HG02759 (cell line): Measurements from ENCODE around the gene CTSO.
"Not testable (repeated sequence)": the region's sequence is repeated elsewhere in the genome, so short reads cannot be mapped to it uniquely, and the experiment has no call there.

ENCODE experiments used
- ATAC-seq: cut with Tn5 transposase; IDR thresholded peaks from one replicate; pipeline ENCODE4 v1.9.1; 2021; ENCODE audit warnings: mild to moderate bottlenecking, moderate library complexity; ENCODE audit not compliant: unreplicated experiment

CTSO gene

DNA sequence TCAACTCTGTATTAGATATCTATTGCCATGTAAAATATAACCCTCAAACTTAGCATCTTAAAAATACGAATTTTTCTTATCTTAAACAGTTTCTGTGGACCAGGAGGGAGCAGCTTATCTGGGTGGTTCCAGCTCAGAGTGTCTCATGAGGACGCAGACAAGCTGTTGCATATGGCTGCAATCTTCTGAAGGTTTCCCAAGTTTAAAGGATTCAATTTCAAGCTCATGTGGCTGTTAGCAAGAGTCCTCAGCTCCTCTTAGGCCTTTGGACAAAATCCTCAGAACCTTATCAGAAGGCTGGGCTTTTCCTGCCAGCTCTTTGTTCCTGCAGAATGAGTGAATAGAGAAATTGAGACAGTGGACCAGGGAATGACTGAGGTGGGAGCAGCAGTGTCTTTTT, 2.8 kb upstream of the CTSO start:
- no peak for ATAC-seq

DNA sequence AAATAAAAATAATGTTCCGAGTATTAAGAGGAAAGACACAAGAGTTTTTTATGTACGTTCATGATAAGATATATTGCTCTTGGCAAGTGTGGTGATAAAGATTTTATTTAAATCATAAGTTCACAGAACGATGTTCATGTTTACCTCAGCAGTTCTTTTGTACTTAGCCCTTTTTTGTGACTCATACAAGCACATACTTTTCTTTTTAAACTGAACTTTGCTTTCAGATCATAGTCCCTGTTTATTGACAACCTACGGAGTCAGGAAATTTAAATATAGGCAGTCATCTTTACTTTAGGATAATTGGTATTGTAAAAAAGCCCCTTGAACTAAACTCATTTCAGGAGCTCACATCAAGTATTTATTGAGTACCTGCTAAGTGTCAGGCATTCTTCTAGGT, 1.3 kb upstream of the CTSO start:
- ATAC-seq, result no peak

- no peak for ATAC-seq
These were observed 536 bp upstream of the CTSO start for GRCh38 chr4:155954118-155954685.

DNA sequence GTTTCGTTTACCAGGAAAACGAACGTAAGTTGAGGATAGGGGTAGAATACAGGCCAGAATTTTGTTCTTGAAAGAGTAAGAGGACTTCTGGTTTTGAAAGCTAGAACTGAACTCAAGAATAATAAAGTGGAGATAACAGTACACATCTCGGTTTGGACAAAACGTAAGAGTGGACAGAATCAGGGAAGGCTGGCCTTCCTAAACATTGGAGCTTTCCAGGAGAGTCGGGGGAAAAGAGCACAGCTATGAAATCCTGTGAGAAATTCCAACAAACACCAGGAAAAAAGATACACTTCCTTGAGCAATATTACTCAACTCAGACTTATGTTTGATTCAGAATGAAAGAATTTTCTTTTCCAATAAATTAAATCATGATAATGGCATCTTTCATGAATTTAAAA, 1.2 kb downstream of the CTSO start:
- ATAC-seq, result no peak

DNA sequence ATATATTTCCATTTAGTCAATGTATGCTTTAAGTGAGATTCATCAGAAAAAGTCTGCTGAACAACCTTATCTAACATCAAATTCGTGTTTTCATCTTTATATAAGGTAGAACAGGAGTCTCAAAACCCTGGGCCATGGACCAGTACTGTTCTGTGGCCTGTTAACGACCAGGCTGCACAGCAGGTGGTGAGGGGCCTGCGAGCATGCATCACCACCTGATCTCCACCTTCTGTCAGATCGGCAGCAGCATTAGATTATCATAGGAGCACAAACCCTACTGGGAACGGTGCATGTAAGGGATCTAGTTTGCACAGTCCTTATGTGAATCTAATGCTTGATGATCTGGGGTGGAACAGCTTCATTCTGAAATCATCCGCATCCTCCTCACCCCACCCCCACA, 3.2 kb downstream of the CTSO start:
- ATAC-seq, result no peak

DNA sequence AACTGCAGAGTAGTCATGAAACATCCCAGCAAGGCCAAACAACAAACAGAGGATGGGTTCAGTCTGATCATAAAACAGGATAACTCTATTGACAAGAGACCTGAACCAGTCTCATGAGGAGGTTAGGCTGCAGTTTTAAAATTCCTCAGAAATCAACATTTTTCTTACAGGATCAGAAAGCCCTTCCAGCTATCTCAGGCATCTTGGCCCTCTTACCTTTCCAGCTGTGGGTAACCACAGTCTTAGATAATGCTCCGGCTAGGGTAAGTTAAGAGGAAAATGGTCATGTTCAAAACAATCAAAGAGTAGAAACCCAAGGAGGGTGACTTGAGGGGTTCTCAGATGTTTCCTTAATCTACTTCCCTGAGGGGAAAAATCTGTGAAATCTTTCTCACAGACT, 5.1 kb downstream of the CTSO start:
- ATAC-seq, result no peak

DNA sequence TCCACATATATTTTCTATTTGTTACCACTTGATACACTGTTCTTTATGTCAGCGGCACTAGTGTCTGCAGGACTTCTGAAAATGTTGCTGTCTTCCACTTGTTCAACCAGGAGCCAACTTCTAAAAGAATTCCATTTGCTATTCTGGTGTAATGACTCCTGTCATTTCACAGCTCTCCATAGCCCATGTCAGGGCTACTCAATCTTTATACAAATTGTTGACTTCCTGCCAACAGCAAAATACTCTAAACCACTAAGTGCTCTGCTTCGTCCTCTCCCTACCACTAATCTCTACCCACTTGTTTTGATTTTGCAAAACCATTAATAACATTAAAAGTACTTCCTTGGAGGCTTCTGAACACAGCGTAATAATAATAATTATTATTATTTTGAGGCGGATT, 7.2 kb downstream of the CTSO start:
- no peak for ATAC-seq

GRCh38 chr4:155944516-155944915, 9.2 kb downstream of the CTSO start:
- no peak for ATAC-seq

DNA sequence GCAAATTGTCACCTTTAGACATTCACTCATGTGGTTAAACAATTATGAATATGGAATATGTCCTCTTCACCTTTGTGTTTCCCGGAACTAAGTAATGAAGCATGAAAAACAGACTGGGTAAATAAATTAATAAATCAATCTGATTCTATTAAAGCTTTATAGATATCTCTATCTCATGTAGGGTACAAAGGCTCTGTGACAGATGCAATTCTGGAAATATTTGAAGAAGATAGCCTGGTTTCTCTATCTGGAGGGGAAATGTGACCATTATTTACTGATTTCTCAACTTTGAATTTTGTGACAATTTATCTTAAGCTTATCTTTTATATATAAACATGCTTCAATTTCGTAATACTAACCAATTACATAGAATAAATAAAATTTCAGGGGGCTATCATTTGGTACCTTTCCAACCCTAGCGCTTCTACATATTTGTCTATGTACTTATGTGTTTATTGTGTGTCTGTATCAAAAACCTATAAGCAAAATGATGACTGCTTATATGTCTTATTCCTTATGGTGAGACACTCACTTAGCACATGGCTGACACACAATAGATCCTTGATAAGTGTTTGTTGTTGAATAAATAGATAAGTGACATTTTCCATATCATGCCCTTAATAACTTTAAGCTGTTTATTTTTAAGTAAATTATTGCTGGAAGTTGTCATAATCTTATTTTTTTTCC, 9.9 kb downstream of the CTSO start:
- no peak for ATAC-seq

DNA sequence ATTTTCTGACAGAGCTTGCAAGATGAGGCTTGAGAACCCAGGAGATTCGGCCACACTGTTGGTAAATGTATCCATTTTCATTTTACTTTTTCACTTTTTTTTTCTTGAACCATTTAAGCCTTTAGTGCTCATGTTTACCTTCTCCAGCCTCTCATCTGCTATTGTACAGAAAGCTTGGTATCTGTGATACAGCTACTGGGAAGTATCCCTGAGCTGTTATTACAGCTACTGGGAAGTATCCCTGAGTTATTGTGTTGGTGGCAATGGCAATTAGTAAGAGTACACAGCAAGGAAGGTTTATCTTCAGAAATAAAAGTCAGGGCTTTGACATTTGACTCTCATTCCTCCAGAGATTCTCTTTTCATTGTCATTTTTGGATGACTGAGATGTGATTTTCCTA, 11.8 kb downstream of the CTSO start:
- ATAC-seq, result no peak

DNA sequence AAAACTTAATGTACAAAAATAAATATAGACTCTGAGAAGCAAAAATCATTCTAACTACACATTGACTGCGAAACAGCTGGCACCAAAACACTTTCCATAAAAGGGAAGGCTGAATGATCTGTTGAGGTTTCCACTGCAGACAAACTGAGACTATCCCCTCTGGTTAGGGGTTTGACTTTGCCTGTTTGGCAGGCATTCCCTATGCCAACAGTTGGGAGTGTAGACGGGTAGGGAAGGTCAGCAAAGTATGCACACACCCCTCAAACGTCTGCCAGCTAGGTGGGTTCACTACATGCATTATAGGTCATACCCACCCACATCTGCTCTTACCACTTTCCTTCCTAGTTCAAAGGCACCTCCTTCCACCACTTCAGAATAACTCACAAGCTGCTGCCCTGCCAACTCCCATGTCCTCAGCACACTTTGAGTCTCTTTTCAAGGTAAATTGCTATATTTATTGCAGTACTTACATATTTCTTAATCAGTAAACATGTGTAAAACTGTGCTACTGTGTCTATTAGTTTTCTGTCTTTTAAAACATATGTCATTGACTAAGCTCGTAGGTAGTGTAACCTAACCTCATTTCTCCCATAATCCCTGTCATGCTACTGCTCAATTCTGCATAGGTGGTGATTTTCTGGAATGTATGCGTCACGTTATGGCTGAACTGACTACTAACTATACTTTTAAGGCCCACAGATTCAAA, 12.4 kb downstream of the CTSO start:
- no peak for ATAC-seq

- ATAC-seq, result no peak
These were observed 18.2 kb downstream of the CTSO start for GRCh38 chr4:155935389-155935986.

DNA sequence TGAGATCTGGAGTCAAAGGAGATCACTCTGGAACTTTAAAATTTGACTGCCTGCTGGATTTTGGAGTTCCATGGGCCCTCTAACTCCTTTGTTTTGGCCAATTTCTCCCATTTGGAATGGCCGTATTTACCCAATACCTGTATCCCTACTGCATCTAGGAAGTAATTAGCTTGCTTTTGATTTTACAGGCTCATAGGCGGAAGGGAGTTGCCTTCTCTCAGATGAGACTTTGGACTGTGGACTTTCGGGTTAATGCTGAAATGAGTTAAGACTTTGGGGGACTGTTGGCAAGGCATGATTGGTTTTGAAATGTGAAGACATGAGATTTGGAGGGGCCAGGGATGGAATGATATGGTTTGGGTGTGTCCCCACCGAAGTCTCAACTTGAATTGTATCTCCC, 19.0 kb downstream of the CTSO start:
- ATAC-seq, result not testable (repeated sequence)

DNA sequence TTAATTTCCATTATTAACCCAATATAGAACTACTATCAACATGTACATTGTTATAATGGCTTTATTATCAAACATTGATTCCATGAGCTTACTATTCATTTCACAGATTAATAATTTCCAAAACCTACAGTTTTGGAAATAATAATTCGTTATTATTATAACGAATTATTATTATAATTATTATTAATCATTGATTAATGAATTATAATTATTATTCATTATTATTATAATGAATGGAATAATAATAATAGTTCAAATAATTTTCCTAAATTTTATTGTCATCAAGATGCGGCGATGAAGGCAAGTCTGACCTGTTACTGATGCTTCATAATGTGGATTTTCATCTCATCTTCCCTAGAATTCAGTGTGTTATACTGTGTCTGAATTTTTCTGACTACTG, 22.0 kb downstream of the CTSO start:
- ATAC-seq, result no peak

GRCh38 chr4:155930330-155930729, 23.3 kb downstream of the CTSO start:
- no peak for ATAC-seq

DNA sequence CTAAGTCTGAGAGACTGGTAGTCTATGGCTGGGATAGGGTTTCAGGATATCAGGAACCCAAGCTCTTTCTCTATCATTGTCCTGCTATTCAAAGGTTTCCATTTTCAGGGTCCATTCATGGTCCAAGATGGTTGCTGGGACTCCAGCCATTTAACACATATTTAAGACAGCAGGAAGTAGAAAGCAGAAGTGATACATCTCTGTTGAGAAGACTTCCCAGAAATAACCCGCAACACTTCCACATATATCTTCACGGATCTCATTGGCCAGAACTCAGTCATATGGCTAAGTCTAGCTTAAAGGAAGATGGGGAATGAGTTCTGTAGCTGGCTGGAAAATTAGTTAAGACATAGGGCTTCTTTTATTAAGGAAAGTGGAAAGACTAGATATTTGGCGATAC, 23.8 kb downstream of the CTSO start:
- ATAC-seq, result no peak

- ATAC-seq, result no peak
These were observed 29.0 kb downstream of the CTSO start for GRCh38 chr4:155924637-155925036.

- no peak for ATAC-seq
These were observed 32.1 kb downstream of the CTSO start for GRCh38 chr4:155921597-155921996.

- ATAC-seq, result no peak
These were observed 38.9 kb downstream of the CTSO start for GRCh38 chr4:155914782-155915181.

GRCh38 chr4:155911905-155912304, 41.8 kb downstream of the CTSO start:
- no peak for ATAC-seq

DNA sequence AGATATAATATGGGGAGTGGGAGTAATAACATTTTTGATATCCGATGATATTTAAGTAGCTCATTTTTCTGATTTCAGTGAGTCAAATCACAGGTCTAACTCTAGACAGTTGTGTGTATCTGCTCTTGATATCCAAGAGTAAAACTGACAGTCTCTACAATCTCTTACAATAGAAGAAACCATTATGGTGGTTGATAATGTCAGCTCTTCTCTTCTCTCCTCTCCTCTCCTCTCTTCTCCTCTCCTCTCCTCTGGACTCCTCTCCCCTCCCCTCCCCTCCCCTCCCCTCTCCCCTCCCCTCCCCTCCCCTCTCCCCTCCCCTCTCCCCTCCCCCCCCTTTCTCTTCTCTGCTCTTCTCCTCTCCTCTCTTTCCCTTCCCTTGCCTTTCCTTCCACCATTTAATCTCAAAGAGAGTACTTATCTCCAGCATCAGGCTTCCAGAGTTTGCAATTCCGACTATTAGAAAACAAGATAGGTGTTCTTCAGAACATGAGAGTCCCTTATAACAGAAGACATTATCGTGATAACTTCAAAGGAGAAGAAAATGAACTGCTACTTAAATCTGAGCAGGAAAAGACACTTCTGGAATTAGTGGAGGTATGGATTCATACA, 43.9 kb downstream of the CTSO start:
- no peak for ATAC-seq
